ENCODE data around the gene HSF2.

DNA sequence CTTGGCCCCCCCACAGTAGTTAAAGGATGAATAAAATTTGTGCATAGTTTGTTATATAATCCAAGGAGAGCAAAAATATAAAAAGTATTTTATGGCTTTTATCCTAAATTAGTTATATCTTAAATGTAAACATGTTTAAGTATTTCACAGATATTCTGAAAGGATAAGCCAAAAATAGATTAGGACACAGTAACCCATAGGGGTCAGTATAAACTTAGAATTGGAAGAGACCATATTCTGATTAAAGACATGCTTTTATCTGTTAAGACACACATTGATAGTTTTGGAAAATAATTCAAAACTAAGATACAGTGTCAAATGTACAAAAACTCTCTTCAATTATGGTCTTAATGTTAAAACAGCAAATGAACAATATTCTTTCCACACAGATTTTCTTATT is 76.7 kb downstream of the HSF2 start:
- TF ChIP-seq, protein P1, sequence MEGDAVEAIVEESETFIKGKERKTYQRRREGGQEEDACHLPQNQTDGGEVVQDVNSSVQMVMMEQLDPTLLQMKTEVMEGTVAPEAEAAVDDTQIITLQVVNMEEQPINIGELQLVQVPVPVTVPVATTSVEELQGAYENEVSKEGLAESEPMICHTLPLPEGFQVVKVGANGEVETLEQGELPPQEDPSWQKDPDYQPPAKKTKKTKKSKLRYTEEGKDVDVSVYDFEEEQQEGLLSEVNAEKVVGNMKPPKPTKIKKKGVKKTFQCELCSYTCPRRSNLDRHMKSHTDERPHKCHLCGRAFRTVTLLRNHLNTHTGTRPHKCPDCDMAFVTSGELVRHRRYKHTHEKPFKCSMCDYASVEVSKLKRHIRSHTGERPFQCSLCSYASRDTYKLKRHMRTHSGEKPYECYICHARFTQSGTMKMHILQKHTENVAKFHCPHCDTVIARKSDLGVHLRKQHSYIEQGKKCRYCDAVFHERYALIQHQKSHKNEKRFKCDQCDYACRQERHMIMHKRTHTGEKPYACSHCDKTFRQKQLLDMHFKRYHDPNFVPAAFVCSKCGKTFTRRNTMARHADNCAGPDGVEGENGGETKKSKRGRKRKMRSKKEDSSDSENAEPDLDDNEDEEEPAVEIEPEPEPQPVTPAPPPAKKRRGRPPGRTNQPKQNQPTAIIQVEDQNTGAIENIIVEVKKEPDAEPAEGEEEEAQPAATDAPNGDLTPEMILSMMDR (IDR thresholded peaks at IDR 0.05; ENCODE audit: low read length): peak; percentile 50
- no peak for TF ChIP-seq EZH2 (IDR thresholded peaks at IDR 0.05; ENCODE audit: borderline replicate concordance, low read length)

Data from OCI-LY1 (cell line).